ENCODE results near the gene ESR1. TPM values are rescaled to one million over a fixed set of nuclear protein-coding genes. Genes with fewer than 3 reads are reported as not detected.
"Not testable (repeated sequence)": the region's sequence is repeated elsewhere in the genome, so short reads cannot be mapped to it uniquely, and the experiment has no call there.

The ESR1 gene
- total RNA-seq, 2 donors from 2014 or later: 4.9 TPM

DNA sequence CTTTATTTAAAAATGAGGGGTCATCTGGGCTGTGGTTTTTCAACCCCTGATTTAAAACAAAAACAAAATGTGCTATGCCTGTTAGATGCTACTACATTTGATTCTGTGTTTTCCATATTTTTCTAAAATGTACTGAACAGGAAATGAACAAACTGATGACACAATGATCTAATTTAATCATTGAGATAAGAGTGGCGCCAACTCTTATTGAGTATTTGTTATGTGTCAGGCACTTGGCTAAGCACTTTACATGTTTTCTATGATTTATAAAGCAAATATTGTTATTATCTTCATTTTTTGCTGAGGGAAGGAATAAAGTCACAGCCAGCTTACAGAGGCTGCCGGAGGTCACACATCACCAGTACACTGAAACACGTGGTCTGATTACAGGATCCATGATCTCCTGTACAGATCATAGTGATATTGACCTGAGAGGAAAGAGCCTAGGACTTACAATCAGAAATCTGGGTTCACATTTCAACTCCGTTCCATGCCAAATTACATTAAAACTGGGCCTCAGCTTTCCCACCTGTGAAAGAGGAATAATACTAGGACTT, 166.7 kb downstream of the ESR1 start:
- no peak overlapping the region for H3K4me3 ChIP-seq
- DNase-seq (ENCODE audit: low spot score): no peak
- TF ChIP-seq, protein P1, sequence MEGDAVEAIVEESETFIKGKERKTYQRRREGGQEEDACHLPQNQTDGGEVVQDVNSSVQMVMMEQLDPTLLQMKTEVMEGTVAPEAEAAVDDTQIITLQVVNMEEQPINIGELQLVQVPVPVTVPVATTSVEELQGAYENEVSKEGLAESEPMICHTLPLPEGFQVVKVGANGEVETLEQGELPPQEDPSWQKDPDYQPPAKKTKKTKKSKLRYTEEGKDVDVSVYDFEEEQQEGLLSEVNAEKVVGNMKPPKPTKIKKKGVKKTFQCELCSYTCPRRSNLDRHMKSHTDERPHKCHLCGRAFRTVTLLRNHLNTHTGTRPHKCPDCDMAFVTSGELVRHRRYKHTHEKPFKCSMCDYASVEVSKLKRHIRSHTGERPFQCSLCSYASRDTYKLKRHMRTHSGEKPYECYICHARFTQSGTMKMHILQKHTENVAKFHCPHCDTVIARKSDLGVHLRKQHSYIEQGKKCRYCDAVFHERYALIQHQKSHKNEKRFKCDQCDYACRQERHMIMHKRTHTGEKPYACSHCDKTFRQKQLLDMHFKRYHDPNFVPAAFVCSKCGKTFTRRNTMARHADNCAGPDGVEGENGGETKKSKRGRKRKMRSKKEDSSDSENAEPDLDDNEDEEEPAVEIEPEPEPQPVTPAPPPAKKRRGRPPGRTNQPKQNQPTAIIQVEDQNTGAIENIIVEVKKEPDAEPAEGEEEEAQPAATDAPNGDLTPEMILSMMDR (IDR thresholded peaks at IDR 0.05): no peak
- H3K27ac ChIP-seq: no peak overlapping the region
- H3K27me3 ChIP-seq (replicated peaks; ENCODE audit: insufficient read depth): no peaks in the 10 kb centered on the region
- no peaks in the 10 kb centered on the region for H3K4me1 ChIP-seq (ENCODE audit: control insufficient read depth in 1 of 2, low read depth in 2 of 2)
- H3K9me3 ChIP-seq: no peaks in the 10 kb centered on the region
- no peaks in the 10 kb centered on the region for H3K36me3 ChIP-seq
- ATAC-seq (ENCODE audit: insufficient number of reproducible peaks, low FRiP score, low read depth): no peak

DNA sequence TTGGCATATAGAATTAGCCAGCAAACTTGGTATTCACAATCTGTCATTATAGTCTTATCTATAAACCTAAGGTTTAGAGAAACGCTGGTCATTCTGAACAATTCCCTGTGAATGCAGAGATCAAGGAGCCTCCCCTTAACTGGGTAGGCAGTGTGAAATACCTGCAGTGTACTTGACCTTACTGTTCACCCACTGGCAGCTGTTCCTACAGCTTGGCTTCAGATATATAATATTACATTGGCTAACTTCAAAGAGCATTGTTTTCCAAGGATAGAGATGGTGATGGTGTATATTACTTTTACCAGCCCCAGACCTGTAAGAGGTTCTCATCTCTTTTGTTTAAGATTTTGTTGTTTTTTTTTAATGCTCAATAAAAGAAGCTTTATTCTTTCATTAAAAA, 168.3 kb downstream of the ESR1 start:
- DNase-seq (ENCODE audit: low spot score) (no peak), ATAC-seq (ENCODE audit: insufficient number of reproducible peaks, low FRiP score, low read depth) (no peak)
- no peaks in the 10 kb centered on the region for H3K4me1 ChIP-seq (ENCODE audit: control insufficient read depth in 1 of 2, low read depth in 2 of 2)
- TF ChIP-seq, protein P1 (IDR thresholded peaks at IDR 0.05): no peak
- no peaks in the 10 kb centered on the region for H3K27me3 ChIP-seq (replicated peaks; ENCODE audit: insufficient read depth)
- H3K9me3 ChIP-seq: no peaks in the 10 kb centered on the region
- H3K27ac ChIP-seq: no peak overlapping the region
- H3K36me3 ChIP-seq: no peaks in the 10 kb centered on the region
- H3K4me3 ChIP-seq: no peak overlapping the region

DNA sequence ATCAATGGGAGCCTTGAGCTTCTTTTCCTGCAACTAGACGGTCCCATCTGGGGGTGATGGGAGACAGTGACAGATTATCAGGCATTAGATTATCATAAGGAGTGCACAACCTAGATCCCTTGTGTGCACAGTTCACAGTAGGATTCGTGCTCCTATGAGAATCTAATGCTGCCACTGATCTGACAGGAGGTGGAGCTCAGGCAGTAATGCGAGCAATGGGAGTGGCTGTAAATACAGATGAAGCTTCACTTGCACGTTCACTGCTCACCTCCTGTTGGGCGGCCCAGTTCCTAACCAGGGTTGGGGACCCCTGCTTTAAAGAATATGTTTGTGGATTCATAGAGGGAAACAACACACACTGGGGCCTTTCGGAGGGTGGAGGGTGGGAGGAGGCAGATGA, 180.7 kb downstream of the ESR1 start:
- DNase-seq (ENCODE audit: low spot score); H3K9me3 ChIP-seq; ATAC-seq (ENCODE audit: insufficient number of reproducible peaks, low FRiP score, low read depth); H3K4me3 ChIP-seq; H3K4me1 ChIP-seq (ENCODE audit: control insufficient read depth in 1 of 2, low read depth in 2 of 2); H3K36me3 ChIP-seq; H3K27ac ChIP-seq; H3K27me3 ChIP-seq (replicated peaks; ENCODE audit: insufficient read depth): not testable (repeated sequence)

DNA sequence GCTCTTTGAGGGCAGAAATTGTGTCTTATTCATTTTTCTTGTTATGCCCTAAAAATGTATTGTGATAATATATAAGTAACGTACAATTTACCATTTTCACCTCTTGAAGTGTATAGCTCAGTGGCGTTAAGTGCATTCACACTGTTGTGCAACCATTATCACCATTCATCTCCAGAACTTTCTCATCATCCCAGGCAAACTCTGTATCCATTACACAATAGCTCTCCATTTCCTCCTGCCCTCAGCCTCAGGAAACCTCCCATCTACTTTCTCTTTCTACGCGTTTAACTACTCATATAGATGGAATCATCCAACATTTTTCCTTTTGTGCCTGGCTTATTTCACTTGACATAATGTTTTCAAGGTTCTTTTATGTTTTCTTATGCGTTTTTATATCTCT, 184.6 kb downstream of the ESR1 start:
- H3K36me3 ChIP-seq: no peaks in the 10 kb centered on the region
- TF ChIP-seq, protein P1 (IDR thresholded peaks at IDR 0.05): no peak
- no peak for DNase-seq (ENCODE audit: low spot score)
- no peak for ATAC-seq (ENCODE audit: insufficient number of reproducible peaks, low FRiP score, low read depth)
- peaks cover 0 to 7% of the 10 kb centered on the region in 2 donors for H3K4me1 ChIP-seq (ENCODE audit: control insufficient read depth in 1 of 2, low read depth in 2 of 2)
- no peaks in the 10 kb centered on the region for H3K9me3 ChIP-seq
- no peak overlapping the region for H3K27ac ChIP-seq
- H3K4me3 ChIP-seq: no peak overlapping the region
- H3K27me3 ChIP-seq (replicated peaks; ENCODE audit: insufficient read depth): no peaks in the 10 kb centered on the region

DNA sequence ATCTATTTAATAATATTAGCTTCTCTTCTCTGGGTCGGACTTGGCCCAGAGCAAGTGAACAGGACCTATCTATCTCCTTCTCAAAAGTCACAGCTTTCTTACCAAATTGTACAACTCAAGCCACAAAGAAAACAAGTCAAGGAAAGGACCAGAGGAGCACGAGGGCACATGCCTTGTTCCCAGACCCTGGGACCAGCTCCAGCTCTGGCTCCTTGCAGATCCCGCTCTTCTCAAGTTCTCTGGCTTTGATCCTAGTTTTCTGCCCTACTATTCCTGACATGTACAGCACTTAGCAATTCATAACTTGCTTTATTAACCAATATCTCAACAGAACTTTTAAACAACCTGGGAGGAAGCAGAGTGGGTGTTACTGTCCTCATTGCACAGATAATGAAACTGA, 185.9 kb downstream of the ESR1 start:
- Histone ChIP-seq H3K4me1 (ENCODE audit: control insufficient read depth in 1 of 2, low read depth in 2 of 2) (peaks cover 0 to 7% of the 10 kb centered on the region in 2 donors), H3K4me3 (no peak overlapping the region), H3K27ac (no peak overlapping the region), H3K36me3 (no peaks in the 10 kb centered on the region), H3K9me3 (no peaks in the 10 kb centered on the region), H3K27me3 (replicated peaks; ENCODE audit: insufficient read depth) (no peaks in the 10 kb centered on the region)
- ATAC-seq (ENCODE audit: insufficient number of reproducible peaks, low FRiP score, low read depth) (no peak), DNase-seq (ENCODE audit: low spot score) (no peak)
- TF ChIP-seq, protein P1 (IDR thresholded peaks at IDR 0.05): no peak

DNA sequence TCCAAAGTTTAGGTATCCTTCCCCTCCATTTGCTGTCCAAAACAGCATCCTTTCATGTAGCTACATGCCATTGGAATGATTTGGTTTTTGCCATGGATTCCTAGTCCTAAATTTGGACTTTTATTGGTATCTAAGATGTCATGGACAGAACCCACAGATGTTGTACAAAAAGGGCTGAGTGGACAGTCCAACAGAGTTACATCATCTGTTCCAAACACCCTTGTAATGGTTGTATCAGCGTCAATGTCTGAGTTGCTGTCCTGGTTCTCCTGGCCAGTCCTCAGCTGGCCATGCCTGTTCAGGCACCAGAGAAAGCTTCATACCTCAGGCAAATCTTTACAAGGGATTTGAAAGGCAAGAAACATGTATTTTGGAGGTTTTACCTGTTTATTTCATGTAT, 191.3 kb downstream of the ESR1 start:
- ATAC-seq (ENCODE audit: insufficient number of reproducible peaks, low FRiP score, low read depth) (no peak), DNase-seq (ENCODE audit: low spot score) (no peak)
- H3K36me3 ChIP-seq: no peaks in the 10 kb centered on the region
- H3K4me1 ChIP-seq (ENCODE audit: control insufficient read depth in 1 of 2, low read depth in 2 of 2): no peaks in the 10 kb centered on the region
- TF ChIP-seq, protein P1 (IDR thresholded peaks at IDR 0.05): no peak
- H3K27ac ChIP-seq: no peak overlapping the region
- no peak overlapping the region for H3K4me3 ChIP-seq
- H3K9me3 ChIP-seq: no peaks in the 10 kb centered on the region
- no peaks in the 10 kb centered on the region for H3K27me3 ChIP-seq (replicated peaks; ENCODE audit: insufficient read depth)
